Panc1 (cell line): ENCODE results near the gene MYO1B. TPM values are rescaled to one million over a fixed set of nuclear protein-coding genes. Genes with fewer than 3 reads are reported as not detected.

Source experiments
- ATAC-seq: fragments of 200-7000 bp; cut with Tn5 transposase; 2 replicates; pipeline ENCODE4 v1.9.1; 2020; ENCODE audit warnings: mild to moderate bottlenecking, moderate library complexity
- BruUV-seq: library from RNA; stranded (reverse); fragments of 400-500 nt; replicated peaks from 2 replicates; lab custom pipeline; 2021; lab: Mats Ljungman, UMichigan
- CTCF ChIA-PET: fragments of 300-600 bp; sonication (Branson Sonifier 250); formaldehyde crosslinking; loops from one replicate; lab custom pipeline; 2022; ENCODE audit warnings: antibody characterized with exemption; lab: Charles Lee
- POLR2A ChIA-PET: fragments of 300-600 bp; sonication (Branson Sonifier 250); formaldehyde crosslinking; loops from one replicate; lab custom pipeline; 2022; ENCODE audit warnings: antibody characterized with exemption; lab: Charles Lee
- DNase-seq: peaks from one replicate; pipeline ENCODE4 v3.0.0-alpha.2; 2010; ENCODE audit warnings: low read depth, low spot score
- H3K27ac ChIP-seq: 2 replicates; pipeline ENCODE4 v1.5.1; 2011; ENCODE audit warnings: mild to moderate bottlenecking, low read length, inconsistent platforms
- H3K27me3 ChIP-seq: fragments of 200-500 bp; sonication (Bioruptor generic); 2 replicates; pipeline ENCODE4 v1.6.0; 2014; ENCODE audit warnings: low read length, inconsistent platforms; ENCODE audit not compliant: control insufficient read depth, insufficient read depth
- H3K36me3 ChIP-seq: fragments of 200-500 bp; sonication (Bioruptor generic); 2 replicates; pipeline ENCODE4 v1.5.1; 2014; ENCODE audit warnings: inconsistent platforms, mild to moderate bottlenecking, low read length, moderate library complexity; ENCODE audit not compliant: control insufficient read depth, insufficient read depth
- H3K4me1 ChIP-seq: 2 replicates; pipeline ENCODE4 v1.5.1; 2011; ENCODE audit warnings: inconsistent platforms, mild to moderate bottlenecking, low read length, moderate library complexity; ENCODE audit not compliant: control insufficient read depth, insufficient read depth
- H3K4me3 ChIP-seq, 2 experiments: 2 replicates each; pipeline ENCODE4 v1.5.1; 2011 to 2012; ENCODE audit warnings: low read depth in 2 of 2, low read length in 2 of 2, mild to moderate bottlenecking in 2 of 2, inconsistent platforms in 1 of 2, moderate library complexity in 1 of 2
- H3K9me3 ChIP-seq: fragments of 200-500 bp; sonication (Bioruptor generic); 2 replicates; pipeline ENCODE4 v1.5.1; 2014; ENCODE audit warnings: low read depth, mild to moderate bottlenecking, inconsistent platforms, low read length, moderate library complexity; ENCODE audit not compliant: control insufficient read depth, insufficient read depth
- POLR2AphosphoS5 ChIP-seq: IDR thresholded peaks from 2 replicates; pipeline ENCODE4 v1.6.1; 2012; ENCODE audit warnings: mild to moderate bottlenecking, low read depth, low read length, moderate library complexity
- SIN3A ChIP-seq: IDR thresholded peaks from 2 replicates; pipeline ENCODE4 v1.6.1; 2012; ENCODE audit warnings: low read depth, mild to moderate bottlenecking, low read length, moderate library complexity, borderline replicate concordance; ENCODE audit not compliant: insufficient read depth
- TCF7L2 ChIP-seq: IDR thresholded peaks from 2 replicates; pipeline ENCODE4 v1.6.1; 2011; ENCODE audit warnings: mild to moderate bottlenecking, low read depth, low read length, inconsistent platforms
- in situ Hi-C: cut with HindIII; loops from 2 replicates; pipeline ENCODE4 v1.10.0; 2016; ENCODE audit warnings: low sequenced_read_pairs, low pct_unique_long_range_greater_than_20kb
- intact Hi-C: fragments of 100-400 bp; cut with micrococcal nuclease; formaldehyde crosslinking; loops from one replicate; pipeline ENCODE4 v1.10.0; 2022; ENCODE audit not compliant: unreplicated experiment
- total RNA-seq: library from RNA; stranded (reverse); gene quantifications from one replicate; pipeline ENCODE4 v1.2.1, GENCODE V29; 2021; ENCODE audit not compliant: unreplicated experiment
- TF ChIP-seq, protein P1 (sequence below): fragments of 450-650 bp; IDR thresholded peaks from 2 replicates; pipeline ENCODE4 v1.5.1; 2017; ENCODE audit warnings: mild to moderate bottlenecking
- TF ChIP-seq, protein P2 (sequence below), 2 experiments: IDR thresholded peaks; 2 replicates each; pipeline ENCODE4 v1.6.1; 2011 to 2012; ENCODE audit warnings: low read depth in 2 of 2, control low read depth in 1 of 2, low read length in 1 of 2, mild to moderate bottlenecking in 1 of 2, moderate library complexity in 1 of 2; ENCODE audit not compliant: insufficient read depth in 1 of 2

Gene MYO1B
- total RNA-seq, 1 experiment from 2014 or later: 51.5 TPM

DNA sequence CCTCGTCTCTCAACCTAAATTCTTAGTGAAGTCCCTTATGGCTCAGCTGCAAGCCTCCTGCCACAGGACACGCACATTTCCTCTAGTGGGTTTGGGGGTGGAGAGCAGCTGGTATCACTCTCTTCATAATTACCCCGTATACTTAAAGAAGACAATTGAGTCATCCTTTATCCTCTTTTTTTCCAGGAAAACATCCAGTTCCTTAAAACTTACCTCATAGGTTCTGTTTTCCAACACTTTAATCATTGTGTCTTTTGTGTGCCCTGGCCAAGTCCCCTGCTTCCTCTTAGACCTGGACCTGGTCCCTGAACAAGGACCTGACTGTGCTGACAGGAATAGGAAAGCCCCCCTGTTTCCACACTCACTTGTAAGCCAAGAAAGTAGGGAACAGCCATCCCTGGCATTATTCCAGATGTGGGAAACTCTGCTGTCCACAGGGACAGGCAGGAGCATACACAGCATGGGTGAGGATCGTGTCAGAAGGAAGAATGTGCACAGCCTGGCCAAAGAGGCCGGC, 42.3 kb upstream of the MYO1B start:
- Histone ChIP-seq H3K4me3 (no peak overlapping the region), H3K4me1 (no peaks in the 10 kb centered on the region), H3K9me3 (no peaks in the 10 kb centered on the region), H3K27me3 (no peaks in the 10 kb centered on the region), H3K36me3 (no peaks in the 10 kb centered on the region), H3K27ac (no peak overlapping the region)
- ATAC-seq (no peak), DNase-seq (no peak)
- POLR2A ChIA-PET: no interaction called here
- intact Hi-C loops (no loop called here), in situ Hi-C loops (no loop called here)
- TF ChIP-seq TCF7L2: no peak
- TF ChIP-seq POLR2AphosphoS5: no peak
- TF ChIP-seq, protein P1, sequence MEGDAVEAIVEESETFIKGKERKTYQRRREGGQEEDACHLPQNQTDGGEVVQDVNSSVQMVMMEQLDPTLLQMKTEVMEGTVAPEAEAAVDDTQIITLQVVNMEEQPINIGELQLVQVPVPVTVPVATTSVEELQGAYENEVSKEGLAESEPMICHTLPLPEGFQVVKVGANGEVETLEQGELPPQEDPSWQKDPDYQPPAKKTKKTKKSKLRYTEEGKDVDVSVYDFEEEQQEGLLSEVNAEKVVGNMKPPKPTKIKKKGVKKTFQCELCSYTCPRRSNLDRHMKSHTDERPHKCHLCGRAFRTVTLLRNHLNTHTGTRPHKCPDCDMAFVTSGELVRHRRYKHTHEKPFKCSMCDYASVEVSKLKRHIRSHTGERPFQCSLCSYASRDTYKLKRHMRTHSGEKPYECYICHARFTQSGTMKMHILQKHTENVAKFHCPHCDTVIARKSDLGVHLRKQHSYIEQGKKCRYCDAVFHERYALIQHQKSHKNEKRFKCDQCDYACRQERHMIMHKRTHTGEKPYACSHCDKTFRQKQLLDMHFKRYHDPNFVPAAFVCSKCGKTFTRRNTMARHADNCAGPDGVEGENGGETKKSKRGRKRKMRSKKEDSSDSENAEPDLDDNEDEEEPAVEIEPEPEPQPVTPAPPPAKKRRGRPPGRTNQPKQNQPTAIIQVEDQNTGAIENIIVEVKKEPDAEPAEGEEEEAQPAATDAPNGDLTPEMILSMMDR: no peak
- no peak for TF ChIP-seq SIN3A
- TF ChIP-seq, protein P2, sequence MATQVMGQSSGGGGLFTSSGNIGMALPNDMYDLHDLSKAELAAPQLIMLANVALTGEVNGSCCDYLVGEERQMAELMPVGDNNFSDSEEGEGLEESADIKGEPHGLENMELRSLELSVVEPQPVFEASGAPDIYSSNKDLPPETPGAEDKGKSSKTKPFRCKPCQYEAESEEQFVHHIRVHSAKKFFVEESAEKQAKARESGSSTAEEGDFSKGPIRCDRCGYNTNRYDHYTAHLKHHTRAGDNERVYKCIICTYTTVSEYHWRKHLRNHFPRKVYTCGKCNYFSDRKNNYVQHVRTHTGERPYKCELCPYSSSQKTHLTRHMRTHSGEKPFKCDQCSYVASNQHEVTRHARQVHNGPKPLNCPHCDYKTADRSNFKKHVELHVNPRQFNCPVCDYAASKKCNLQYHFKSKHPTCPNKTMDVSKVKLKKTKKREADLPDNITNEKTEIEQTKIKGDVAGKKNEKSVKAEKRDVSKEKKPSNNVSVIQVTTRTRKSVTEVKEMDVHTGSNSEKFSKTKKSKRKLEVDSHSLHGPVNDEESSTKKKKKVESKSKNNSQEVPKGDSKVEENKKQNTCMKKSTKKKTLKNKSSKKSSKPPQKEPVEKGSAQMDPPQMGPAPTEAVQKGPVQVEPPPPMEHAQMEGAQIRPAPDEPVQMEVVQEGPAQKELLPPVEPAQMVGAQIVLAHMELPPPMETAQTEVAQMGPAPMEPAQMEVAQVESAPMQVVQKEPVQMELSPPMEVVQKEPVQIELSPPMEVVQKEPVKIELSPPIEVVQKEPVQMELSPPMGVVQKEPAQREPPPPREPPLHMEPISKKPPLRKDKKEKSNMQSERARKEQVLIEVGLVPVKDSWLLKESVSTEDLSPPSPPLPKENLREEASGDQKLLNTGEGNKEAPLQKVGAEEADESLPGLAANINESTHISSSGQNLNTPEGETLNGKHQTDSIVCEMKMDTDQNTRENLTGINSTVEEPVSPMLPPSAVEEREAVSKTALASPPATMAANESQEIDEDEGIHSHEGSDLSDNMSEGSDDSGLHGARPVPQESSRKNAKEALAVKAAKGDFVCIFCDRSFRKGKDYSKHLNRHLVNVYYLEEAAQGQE (IDR thresholded peaks at IDR 0.05; ENCODE audit: insufficient read depth in 1 of 2, low read depth in 2 of 2, low read length in 1 of 2): no peak
- CTCF ChIA-PET: no interaction called here
- BruUV-seq: no TSS peak

DNA sequence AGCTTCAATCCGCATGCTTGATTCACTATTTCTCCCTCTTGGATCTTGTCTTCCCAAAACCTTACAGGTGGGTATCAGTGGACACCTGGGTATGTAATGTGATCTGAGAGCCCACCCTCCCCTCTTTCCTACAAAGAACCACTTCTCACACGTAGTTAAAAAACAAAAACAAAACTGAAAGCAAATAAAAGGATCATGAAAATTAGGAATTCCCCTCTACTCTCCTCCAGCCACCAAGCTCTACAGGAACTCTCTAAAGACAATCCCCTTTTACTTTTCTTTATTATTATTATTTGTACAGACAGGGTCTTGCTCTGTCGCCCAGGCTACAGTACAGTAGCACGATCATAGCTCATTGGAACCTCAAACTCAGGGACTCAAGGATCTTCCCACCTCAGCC, 40.8 kb upstream of the MYO1B start:
- Histone ChIP-seq H3K9me3 (no peaks in the 10 kb centered on the region), H3K4me3 (no peak overlapping the region), H3K36me3 (no peaks in the 10 kb centered on the region), H3K27me3 (no peaks in the 10 kb centered on the region), H3K27ac (no peak overlapping the region), H3K4me1 (no peaks in the 10 kb centered on the region)
- DNase-seq: no peak
- BruUV-seq: no TSS peak
- intact Hi-C loops (no loop called here), in situ Hi-C loops (no loop called here)
- ATAC-seq: no peak
- TF ChIP-seq TCF7L2: no peak
- TF ChIP-seq SIN3A: no peak
- TF ChIP-seq, protein P2 (IDR thresholded peaks at IDR 0.05; ENCODE audit: insufficient read depth in 1 of 2, low read depth in 2 of 2, low read length in 1 of 2): no peak
- TF ChIP-seq POLR2AphosphoS5: no peak
- TF ChIP-seq, protein P1: no peak
- CTCF ChIA-PET: no interaction called here
- POLR2A ChIA-PET: no interaction called here
